HG03097 (cell line): ENCODE measurements around the gene AKR1A1.
A peak's percentile ranks its signal among the peaks of the same experiment; 100 is the strongest.
"Not testable (repeated sequence)": the region's sequence is repeated elsewhere in the genome, so short reads cannot be mapped to it uniquely, and the experiment has no call there.

ENCODE experiments used
- ATAC-seq: cut with Tn5 transposase; IDR thresholded peaks from one replicate; pipeline ENCODE4 v1.9.1; 2021; ENCODE audit not compliant: unreplicated experiment, low FRiP score

The AKR1A1 gene

DNA sequence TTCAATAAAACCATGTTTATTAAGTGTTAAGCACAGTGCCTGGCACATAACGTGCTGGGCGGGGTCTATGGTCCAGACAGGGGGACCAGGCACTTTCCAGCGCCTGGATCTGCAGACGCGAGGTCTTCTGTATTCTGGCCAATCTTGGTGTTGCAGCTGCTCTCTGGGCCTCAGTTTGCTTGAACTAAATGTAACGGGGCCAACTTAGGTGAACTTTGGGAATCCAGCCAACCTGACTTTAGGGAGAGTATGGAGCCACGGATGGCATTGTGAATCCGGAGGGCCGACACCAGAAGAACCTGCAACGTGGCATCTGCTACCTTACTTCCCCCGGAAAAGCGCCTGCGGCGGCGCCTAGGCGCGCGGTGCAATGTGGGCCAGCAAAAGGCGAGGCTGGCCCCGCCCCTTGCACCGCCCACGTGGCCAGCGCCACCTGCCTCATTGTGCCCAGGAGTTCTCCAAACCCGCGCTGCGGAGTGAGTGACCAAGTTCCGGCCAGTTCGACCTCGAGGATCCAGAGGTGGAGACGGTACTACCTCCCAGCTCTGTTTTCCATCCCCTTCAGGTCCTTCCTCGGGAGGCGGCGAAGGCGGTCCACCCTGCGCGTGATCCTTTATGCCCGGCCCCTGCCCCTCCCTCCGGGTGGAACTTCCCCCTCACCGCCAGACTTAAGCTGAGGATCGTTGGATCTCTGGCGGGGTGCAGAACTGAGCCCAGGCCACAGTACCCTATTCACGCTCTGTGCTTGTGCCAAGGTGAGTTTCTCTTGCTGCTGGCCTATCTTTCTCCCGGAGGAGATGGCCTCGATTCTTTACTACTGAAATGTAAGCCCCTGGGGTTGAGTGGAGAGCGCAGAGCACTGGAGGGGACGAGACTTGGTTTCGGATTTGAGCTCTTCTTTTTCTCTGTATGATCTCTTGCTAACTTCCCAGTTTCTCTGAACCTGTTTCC is at the start of gene AKR1A1:
Gene AKR1A1, plus strand, starts transcription at position 426 of the 951 bp plus-strand sequence. CDS start 10,969 bp downstream, outside the sequence.
- ATAC-seq: peak; percentile 77

DNA sequence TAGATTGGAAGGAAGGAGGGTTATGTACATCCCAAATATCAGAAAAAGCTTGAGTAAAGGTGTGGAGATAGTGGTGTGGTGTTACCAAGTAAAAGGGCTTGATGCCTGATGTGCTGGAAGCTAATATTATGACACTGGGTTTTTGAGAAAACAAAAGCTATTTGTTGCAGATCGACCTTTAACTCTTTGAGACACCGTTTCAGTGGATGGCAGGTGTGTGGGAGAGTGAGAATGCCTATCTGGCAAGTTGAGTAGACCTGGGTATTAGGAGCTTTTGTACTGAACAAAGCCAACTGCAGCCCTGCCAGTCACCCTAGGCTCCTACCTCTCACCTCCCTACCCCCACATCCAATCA is 49.1 kb upstream of the AKR1A1 start:
- no peak for ATAC-seq

DNA sequence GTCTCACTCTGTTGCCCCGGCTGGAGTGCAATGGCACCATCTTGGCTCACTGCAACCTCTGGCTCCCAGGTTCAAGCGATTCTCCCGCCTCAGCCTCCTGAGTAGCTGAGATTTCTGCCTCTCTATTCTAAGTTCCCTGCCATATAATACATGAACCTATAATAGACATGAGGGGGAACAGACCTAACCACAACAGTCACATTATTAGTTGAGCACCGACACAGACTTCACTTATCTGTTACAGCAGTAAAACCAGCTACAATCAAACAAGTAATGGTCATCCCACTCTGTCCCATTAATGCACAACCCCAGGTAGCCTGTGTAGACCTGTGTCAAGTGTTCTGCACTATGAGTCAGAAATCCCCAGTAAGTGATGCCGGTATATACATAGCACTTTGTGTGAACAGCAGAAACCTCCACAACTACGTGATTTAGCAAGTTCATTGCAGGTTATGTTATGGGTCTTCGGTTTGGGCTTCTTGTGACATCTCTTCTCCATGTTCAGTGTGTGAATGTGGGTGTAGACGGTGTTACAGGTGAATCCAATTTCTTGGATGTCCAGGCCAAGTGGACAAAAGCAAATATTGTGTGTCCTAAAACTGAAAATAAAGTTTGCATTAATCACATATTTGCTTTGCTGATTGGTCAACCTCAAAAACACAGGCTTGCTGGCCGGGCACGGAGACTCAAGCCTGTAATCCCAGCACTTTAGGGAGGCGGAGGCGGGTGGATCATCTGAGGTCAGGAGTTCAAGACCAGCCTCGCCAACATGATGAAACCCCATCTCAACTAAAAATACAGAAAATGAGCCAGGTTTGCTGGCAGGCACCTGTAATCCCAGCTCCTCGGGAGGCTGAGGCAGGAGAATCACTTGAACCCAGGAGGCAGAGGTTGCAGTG is 46.9 kb upstream of the AKR1A1 start:
- ATAC-seq: no peak

DNA sequence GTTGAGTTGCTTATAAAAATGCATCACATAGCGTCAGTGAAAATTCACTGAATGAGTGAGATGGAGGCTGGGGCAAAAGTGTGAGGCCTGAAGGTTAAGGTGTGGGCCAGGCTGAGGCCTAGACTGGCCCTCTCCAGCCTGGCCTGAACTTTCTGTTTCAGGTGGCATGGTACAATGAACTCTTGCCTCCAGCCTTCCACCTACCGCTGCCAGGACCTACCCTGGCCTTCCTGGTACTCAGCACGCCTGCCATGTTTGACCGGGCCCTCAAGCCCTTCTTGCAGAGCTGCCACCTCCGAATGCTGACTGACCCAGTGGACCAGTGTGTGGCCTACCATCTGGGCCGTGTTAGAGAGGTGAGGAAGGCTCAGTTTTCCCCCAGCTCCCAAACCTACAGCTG is 43.4 kb upstream of the AKR1A1 start:
- no peak for ATAC-seq

DNA sequence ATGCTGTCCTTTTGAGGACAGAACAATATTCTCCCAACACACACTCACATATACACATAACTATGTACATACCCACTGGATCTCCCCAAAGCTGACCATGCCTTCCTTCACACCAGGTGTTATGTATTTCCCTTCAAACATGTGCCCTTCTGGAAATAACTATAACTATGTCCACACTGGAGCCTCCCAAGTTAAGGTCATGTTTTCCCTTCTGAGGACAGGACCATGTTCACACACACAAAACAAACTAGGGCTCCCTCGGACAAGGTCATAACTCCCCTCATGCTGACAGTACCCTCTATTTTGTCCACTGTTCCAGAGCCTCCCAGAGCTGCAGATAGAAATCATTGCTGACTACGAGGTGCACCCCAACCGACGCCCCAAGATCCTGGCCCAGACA is 42.7 kb upstream of the AKR1A1 start:
- no peak for ATAC-seq

DNA sequence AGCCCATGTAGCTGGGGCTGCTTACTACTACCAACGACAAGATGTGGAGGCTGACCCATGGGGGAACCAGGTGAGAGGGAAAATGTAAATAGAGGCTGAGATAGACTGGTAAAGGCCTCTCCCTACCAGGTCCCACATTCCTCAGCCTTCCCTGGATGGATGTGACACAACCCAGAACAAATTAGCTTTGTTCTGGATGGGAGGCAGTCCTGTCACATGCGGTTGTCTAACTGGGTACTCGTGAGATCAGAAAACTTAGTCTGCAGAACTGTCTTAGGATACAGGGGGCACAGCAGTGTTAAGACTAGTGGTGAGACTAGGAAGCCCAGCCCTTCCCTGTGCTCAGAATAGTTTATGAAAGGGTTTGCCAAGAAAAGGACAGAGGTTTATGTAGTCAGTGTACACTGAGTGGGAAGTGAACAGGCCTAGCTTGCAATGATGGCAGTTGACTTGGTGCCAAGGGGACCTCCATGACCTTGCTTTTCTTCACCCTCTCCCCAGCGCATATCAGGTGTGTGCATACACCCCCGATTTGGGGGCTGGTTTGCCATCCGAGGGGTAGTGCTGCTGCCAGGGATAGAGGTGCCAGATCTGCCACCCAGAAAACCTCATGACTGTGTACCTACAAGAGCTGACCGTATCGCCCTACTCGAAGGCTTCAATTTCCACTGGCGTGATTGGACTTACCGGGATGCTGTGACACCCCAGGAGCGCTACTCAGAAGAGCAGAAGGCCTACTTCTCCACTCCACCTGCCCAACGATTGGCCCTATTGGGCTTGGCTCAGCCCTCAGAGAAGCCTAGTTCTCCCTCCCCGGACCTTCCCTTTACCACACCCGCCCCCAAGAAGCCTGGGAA is 42.1 kb upstream of the AKR1A1 start:
- ATAC-seq: no peak

DNA sequence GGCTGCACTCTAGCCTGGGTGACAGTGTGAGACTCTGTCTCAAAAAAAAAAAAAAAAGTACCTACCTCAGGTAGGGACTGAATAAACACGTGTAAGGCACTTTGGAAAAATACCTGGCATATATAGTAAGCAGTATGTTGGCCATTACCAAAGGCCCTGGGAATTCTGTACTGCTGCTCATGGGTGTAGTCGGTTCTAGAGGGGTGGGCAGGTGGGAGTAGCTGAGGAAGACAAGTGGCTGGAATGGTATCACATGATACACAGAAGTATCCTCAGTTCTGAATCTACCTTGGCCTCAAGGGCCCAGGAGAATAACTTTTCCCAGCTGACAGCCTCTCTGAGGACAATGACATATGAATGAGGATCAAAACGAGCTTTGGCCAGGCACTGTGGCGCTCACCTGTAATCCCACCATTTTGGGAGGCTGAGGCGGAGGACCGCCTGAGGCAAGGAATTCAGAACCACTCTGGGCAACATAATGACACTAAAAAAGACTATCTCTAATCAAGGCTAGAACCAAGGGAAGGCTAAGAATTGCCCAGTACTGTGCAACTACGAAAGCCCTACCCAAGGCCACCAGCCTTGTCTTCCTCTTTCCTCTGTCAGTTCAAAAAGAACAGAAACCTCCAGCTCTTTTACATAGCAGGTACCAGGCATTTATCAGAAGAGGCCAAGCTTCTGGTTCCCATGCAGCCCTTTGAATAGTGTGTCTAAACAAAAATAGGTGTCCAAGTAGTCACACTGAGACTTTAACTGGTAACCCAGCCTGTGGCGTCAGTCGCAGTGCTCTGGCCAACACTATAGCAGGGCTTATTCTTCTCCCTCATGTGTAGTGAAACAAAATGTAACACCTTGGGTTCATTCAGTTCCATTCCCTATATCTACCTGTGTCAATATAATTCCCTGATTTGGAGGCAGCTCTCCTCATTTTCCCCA is 40.3 kb upstream of the AKR1A1 start:
- ATAC-seq: no peak

DNA sequence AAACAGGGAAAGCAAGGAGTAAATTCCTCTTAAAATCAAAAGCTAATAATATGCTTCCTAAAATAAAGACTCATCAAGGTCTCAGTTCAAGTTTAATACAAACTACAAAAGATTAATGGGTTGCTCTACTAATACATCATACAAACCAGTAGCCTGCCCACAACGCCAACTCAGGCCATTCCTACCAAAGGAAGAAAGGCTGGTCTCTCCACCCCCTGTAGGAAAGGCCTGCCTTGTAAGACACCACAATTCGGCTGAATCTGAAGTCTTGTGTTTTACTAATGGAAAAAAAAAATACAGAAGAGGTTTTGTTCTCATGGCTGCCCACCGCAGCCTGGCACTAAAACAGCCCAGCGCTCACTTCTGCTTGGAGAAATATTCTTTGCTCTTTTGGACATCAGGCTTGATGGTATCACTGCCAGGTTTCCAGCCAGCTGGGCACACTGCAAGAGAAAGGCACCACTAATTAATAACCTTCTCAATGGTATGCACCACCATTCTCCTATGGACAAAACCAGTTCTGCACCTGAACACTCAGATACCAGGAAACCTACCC is 39.6 kb upstream of the AKR1A1 start:
- no peak for ATAC-seq

DNA sequence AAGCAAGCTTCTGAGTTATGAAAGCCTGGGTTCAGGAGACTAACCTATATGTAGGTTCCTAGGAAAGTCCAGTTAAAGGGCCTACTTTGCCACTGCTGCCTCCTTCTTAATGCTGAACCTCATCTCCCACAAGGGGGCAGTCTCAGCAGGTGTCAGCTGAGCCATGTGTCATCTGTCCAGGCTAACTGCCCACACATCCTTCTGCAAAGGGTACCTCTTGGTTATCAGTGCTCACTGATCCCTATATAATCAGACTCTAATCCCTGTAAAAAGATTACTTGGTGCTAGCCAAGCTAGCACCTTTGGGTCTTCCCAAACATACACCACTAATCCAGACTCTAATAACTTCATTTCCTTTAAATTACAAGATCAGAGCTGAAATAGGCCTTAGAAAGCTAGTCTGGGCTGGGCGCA is 38.0 kb upstream of the AKR1A1 start:
- ATAC-seq: no peak

DNA sequence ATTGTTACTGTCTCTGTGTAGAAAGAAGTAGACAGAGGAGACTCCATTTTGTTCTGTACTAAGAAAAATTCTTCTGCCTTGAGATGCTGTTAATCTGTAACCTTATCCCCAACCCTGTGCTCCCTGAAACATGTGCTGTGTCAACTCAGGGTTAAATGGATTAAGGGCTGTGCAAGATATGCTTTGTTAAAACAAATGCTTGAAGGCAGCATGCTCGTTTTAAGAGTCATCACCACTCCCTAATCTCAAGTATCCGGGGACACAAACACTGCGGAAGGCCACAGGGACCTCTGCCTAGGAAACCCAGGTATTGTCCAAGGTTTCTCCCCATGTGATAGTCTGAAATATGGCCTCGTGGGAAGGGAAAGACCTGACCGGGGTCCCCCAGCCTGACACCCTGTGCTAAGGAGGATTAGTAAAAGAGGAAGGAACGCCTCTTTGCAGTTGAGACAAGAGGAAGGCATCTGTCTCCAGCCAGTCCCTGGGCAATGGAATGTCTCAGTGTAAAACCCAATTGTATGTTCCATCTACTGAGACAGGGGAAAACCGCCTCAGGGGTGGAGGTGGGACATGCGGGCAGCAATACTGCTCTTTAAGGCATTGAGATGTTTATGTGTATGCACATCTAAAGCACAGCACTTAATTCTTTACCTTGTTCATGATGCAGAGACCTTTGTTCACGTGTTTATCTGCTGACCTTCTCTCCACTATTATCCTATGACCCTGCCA is 36.9 kb upstream of the AKR1A1 start:
- not testable (repeated sequence) for ATAC-seq

DNA sequence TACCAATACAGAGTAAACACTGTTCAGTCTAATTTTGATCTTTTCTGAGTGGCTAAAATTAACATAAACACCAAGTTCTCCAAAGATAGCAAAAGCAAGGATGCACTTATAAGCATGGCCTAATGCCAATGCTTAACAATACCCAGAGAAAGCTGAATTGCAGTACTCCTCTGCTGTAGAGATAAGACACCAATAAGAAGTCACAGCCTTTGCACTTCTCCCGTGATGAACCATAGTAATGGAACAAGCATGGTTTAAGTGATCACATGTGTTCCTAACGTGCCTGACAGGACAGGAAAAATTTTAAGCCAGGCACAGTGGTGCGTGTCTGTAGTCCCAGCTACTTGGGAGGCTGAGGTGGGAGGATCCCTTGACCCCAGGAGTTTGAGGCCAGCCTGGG is 34.6 kb upstream of the AKR1A1 start:
- ATAC-seq: no peak

DNA sequence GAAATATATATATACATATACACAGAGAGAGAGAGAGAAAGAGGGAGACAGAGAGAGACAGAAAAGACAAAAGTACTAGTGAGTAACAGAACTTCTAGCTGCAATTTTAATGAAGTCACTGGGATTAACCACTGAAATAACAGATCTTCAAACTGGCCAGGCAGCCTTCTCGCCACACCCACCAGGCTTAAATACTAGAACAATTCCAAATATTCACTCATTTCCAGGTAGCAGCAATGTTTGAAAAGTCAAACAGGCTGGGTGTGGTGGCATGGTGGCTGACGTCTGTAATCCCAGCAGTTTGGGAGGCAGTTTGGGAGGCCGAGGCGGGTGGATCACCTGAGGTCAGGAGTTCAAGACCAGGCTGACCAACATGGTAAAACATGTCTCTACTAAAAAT is 34.2 kb upstream of the AKR1A1 start:
- ATAC-seq: no peak

DNA sequence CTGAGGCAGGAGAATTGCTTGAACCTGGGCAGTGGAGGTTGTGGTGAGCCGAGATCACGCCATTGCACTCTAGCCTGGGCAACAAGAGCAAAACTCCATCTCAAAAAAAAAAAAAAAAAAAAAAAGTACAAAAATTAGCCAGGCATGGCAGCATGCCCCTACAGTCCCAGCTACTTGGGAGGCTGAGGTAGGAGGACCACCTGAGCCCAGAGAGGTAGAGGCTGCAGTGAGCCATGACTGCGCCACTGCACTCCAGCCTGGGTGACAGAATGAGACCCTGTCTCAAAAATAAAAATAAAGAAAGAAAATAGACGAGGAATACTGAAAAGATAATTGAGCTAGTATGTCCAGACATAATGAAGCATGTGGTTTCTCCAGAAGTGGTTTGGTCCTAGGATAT is 32.3 kb upstream of the AKR1A1 start:
- ATAC-seq: not testable (repeated sequence)

DNA sequence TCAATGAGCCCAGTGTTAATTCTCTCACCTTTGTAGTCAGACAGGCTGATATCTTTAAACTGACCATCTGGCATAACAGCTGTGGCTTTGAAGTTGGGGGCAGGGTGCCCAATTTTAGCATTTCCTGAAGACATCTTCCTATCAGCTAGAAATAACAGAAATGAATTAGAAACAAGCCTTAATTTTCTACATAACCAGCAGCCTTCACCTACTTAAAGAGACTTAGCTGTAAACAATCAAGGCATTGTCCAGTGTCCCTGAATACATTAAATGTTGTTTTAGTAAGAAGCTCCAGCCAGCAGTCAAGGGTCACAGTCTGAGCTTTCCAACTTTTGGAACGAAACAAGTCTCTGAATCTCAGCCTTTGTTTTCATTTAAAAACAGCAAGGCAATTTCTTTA is 31.7 kb upstream of the AKR1A1 start:
- no peak for ATAC-seq

DNA sequence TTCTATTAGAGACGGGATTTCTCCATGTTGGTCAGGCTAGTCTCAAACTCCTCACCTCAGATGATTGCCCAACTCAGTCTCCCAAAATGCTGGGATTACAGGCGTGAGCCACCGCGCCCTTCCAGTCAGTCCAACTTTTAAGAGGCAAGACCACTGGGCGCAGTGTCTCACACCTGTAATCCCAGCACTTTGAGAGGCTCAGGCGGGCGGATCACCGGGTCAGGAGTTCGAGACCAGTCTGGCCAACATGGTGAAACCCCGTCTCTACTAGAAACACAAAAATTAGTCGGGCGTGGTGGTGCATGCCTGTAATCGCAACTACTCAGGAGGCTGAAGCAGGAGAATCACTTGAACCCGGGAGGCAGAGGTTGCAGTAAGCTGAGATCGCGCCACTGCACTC is 30.9 kb upstream of the AKR1A1 start:
- not testable (repeated sequence) for ATAC-seq

DNA sequence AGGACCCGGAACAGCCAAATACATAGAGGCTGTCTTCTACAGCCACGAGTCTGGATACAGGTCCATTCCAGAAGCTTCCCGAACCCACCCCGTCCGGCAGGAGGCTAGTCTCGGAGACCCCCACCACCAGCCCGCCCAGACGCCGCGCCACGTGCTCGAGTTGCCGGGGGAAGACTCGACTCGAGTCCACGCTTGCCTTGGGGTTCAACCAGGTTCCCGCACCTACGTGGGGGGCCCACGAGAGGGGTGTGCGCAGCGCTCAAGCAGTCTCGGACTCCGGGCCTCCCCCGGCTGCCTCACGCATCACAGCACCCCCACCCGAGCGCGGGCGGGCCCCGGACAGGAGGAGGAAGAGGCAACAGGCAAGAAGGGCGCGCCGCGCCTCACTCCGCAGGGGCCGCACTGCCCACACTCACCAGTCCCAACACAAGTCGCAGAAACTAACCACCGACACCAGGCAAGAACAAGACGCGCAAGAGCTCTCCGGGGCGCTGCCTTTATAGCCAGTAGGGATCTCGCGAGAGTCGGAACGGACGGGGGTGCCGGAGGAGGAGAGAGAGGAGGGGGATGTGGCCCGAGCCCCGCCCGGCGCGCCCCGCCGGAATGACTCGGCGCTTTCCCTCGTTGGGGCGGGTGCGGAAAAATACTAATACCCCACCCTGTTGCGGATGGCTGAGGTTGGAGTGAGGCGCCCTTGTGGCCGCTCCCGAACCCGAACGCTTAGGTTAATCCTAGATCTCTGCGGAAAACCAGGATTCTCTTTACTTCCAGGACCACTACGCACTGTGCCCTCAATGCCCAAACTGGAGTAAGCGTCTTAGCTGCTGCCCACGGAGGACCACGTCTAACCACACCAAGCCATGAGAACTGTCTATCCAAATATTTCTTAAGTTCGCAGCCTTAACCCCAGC is 29.0 kb upstream of the AKR1A1 start, which contains the start of gene PRDX1:
Gene PRDX1, minus strand, starts transcription at position 472 of the 911 bp plus-strand sequence. CDS start 2,841 bp downstream, outside the sequence.
- ATAC-seq: peak; percentile 79
